ENCODE results near the gene P3H2.

Gene P3H2

DNA sequence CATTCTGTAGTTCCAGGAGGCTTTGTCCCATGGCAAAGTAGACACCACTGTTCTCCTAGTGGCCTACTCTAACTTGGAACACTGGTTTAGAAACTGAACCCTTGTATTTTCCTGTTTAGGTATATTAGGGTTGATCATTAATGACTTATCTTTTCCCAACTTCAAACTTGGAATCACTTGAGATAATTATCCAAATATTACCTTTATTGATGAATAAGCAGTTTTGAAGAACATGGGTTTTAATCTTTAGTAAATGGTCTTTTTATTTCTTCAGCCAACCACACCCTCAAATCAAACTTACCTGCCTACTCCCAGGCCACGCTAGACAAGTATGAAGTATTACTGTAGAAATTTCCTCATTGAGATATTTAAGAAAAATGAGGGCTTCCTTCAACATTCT is 6.5 kb upstream of the P3H2 start:
- no peak for ATAC-seq
- no peak for TF ChIP-seq ARNTL (CRISPR knock-in tag; IDR thresholded peaks at IDR 0.05; ENCODE audit: borderline replicate concordance, low read depth)
- TF ChIP-seq, protein P1, sequence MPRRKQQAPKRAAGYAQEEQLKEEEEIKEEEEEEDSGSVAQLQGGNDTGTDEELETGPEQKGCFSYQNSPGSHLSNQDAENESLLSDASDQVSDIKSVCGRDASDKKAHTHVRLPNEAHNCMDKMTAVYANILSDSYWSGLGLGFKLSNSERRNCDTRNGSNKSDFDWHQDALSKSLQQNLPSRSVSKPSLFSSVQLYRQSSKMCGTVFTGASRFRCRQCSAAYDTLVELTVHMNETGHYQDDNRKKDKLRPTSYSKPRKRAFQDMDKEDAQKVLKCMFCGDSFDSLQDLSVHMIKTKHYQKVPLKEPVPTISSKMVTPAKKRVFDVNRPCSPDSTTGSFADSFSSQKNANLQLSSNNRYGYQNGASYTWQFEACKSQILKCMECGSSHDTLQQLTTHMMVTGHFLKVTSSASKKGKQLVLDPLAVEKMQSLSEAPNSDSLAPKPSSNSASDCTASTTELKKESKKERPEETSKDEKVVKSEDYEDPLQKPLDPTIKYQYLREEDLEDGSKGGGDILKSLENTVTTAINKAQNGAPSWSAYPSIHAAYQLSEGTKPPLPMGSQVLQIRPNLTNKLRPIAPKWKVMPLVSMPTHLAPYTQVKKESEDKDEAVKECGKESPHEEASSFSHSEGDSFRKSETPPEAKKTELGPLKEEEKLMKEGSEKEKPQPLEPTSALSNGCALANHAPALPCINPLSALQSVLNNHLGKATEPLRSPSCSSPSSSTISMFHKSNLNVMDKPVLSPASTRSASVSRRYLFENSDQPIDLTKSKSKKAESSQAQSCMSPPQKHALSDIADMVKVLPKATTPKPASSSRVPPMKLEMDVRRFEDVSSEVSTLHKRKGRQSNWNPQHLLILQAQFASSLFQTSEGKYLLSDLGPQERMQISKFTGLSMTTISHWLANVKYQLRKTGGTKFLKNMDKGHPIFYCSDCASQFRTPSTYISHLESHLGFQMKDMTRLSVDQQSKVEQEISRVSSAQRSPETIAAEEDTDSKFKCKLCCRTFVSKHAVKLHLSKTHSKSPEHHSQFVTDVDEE (CRISPR knock-in tag; IDR thresholded peaks at IDR 0.05) = no peak
- TF ChIP-seq, protein P2, sequence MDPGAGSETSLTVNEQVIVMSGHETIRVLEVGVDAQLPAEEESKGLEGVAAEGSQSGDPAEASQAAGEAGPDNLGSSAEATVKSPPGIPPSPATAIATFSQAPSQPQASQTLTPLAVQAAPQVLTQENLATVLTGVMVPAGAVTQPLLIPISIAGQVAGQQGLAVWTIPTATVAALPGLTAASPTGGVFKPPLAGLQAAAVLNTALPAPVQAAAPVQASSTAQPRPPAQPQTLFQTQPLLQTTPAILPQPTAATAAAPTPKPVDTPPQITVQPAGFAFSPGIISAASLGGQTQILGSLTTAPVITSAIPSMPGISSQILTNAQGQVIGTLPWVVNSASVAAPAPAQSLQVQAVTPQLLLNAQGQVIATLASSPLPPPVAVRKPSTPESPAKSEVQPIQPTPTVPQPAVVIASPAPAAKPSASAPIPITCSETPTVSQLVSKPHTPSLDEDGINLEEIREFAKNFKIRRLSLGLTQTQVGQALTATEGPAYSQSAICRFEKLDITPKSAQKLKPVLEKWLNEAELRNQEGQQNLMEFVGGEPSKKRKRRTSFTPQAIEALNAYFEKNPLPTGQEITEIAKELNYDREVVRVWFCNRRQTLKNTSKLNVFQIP (CRISPR knock-in tag; IDR thresholded peaks at IDR 0.05; ENCODE audit: borderline replicate concordance, low read depth) = no peak
- TF ChIP-seq TCF4 (CRISPR knock-in tag; IDR thresholded peaks at IDR 0.05; ENCODE audit: borderline replicate concordance) = no peak
- TF ChIP-seq GLIS3 (CRISPR knock-in tag; IDR thresholded peaks at IDR 0.05) = no peak
- TF ChIP-seq, protein P3, sequence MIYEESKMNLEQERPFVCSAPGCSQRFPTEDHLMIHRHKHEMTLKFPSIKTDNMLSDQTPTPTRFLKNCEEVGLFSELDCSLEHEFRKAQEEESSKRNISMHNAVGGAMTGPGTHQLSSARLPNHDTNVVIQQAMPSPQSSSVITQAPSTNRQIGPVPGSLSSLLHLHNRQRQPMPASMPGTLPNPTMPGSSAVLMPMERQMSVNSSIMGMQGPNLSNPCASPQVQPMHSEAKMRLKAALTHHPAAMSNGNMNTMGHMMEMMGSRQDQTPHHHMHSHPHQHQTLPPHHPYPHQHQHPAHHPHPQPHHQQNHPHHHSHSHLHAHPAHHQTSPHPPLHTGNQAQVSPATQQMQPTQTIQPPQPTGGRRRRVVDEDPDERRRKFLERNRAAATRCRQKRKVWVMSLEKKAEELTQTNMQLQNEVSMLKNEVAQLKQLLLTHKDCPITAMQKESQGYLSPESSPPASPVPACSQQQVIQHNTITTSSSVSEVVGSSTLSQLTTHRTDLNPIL (CRISPR knock-in tag; IDR thresholded peaks at IDR 0.05; ENCODE audit: low read depth) = no peak
- no peak for TF ChIP-seq ZNF70 (CRISPR knock-in tag; IDR thresholded peaks at IDR 0.05)
- TF ChIP-seq, protein P4, sequence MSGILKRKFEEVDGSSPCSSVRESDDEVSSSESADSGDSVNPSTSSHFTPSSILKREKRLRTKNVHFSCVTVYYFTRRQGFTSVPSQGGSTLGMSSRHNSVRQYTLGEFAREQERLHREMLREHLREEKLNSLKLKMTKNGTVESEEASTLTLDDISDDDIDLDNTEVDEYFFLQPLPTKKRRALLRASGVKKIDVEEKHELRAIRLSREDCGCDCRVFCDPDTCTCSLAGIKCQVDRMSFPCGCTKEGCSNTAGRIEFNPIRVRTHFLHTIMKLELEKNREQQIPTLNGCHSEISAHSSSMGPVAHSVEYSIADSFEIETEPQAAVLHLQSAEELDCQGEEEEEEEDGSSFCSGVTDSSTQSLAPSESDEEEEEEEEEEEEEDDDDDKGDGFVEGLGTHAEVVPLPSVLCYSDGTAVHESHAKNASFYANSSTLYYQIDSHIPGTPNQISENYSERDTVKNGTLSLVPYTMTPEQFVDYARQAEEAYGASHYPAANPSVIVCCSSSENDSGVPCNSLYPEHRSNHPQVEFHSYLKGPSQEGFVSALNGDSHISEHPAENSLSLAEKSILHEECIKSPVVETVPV (CRISPR knock-in tag; IDR thresholded peaks at IDR 0.05) = no peak
- no peak for TF ChIP-seq OSR1 (CRISPR knock-in tag; IDR thresholded peaks at IDR 0.05)
- no peak for TF ChIP-seq ZFP3 (CRISPR knock-in tag; IDR thresholded peaks at IDR 0.05)
- TF ChIP-seq ZNF8 (CRISPR knock-in tag; IDR thresholded peaks at IDR 0.05) = no peak
- TF ChIP-seq, protein P5, sequence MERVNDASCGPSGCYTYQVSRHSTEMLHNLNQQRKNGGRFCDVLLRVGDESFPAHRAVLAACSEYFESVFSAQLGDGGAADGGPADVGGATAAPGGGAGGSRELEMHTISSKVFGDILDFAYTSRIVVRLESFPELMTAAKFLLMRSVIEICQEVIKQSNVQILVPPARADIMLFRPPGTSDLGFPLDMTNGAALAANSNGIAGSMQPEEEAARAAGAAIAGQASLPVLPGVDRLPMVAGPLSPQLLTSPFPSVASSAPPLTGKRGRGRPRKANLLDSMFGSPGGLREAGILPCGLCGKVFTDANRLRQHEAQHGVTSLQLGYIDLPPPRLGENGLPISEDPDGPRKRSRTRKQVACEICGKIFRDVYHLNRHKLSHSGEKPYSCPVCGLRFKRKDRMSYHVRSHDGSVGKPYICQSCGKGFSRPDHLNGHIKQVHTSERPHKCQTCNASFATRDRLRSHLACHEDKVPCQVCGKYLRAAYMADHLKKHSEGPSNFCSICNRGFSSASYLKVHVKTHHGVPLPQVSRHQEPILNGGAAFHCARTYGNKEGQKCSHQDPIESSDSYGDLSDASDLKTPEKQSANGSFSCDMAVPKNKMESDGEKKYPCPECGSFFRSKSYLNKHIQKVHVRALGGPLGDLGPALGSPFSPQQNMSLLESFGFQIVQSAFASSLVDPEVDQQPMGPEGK (CRISPR knock-in tag; IDR thresholded peaks at IDR 0.05; ENCODE audit: borderline replicate concordance) = no peak
- TF ChIP-seq ISL1 (CRISPR knock-in tag; IDR thresholded peaks at IDR 0.05) = no peak
- no peak for TF ChIP-seq ESRRG (CRISPR knock-in tag; IDR thresholded peaks at IDR 0.05)
- no peak for TF ChIP-seq RARB (CRISPR knock-in tag; IDR thresholded peaks at IDR 0.05)

DNA sequence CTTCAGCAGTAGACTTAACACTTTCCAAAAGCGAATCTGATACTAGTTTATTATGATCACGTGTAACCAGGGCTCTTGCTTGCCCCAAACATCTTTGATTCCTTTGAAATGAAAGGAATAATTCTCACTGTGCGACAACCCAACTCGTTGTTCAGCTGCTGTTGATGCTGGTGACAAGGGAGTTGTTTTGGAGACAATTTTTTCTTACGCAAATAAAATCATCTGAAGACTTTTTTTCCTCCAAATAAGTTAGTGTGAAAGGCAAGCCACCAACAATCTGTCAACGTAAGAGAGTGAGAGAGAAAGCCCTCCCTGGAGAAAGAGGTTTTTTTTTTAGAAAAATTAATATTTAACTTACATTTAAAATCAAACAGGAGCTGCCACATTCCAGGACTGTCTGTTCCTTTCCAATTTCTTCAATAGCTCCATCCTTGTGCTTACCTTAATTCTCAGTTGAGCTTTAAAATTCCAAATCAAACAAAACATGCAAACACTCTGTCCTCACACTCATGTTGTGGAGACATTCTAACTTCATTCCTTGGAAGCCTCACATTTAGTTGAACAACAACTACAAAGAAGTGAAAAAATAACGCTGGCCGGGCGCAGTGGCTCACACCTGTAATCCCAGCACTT is 4.9 kb upstream of the P3H2 start:
- ATAC-seq = no peak
- no peak for TF ChIP-seq ZNF565 (CRISPR knock-in tag; conservative IDR thresholded peaks at IDR 0.05; ENCODE audit: low read depth)
- no peak for TF ChIP-seq ZNF8 (CRISPR knock-in tag; IDR thresholded peaks at IDR 0.05)
- TF ChIP-seq ZFP30 (CRISPR knock-in tag; IDR thresholded peaks at IDR 0.05) = no peak
- no peak for TF ChIP-seq ZNF70 (CRISPR knock-in tag; IDR thresholded peaks at IDR 0.05)
- TF ChIP-seq, protein P3 (CRISPR knock-in tag; IDR thresholded peaks at IDR 0.05; ENCODE audit: low read depth) = no peak
- no peak for TF ChIP-seq ZC3H10 (CRISPR knock-in tag; IDR thresholded peaks at IDR 0.05)
- TF ChIP-seq SNAI2 (CRISPR knock-in tag; IDR thresholded peaks at IDR 0.05) = no peak
- TF ChIP-seq CSDC2 (CRISPR knock-in tag; IDR thresholded peaks at IDR 0.05) = no peak
- no peak for TF ChIP-seq OSR1 (CRISPR knock-in tag; IDR thresholded peaks at IDR 0.05)
- no peak for TF ChIP-seq ZFP3 (CRISPR knock-in tag; IDR thresholded peaks at IDR 0.05)
- TF ChIP-seq GLIS3 (CRISPR knock-in tag; IDR thresholded peaks at IDR 0.05) = no peak
- TF ChIP-seq, protein P4 (CRISPR knock-in tag; IDR thresholded peaks at IDR 0.05) = no peak
- TF ChIP-seq, protein P1 (CRISPR knock-in tag; IDR thresholded peaks at IDR 0.05) = no peak
- no peak for TF ChIP-seq ARNTL (CRISPR knock-in tag; IDR thresholded peaks at IDR 0.05; ENCODE audit: borderline replicate concordance, low read depth)
- TF ChIP-seq, protein P2 (CRISPR knock-in tag; IDR thresholded peaks at IDR 0.05; ENCODE audit: borderline replicate concordance, low read depth) = no peak
- TF ChIP-seq TCF4 (CRISPR knock-in tag; IDR thresholded peaks at IDR 0.05; ENCODE audit: borderline replicate concordance) = no peak
- no peak for TF ChIP-seq TOX (CRISPR knock-in tag; IDR thresholded peaks at IDR 0.05; ENCODE audit: borderline replicate concordance)
